CD4-positive, alpha-beta T cell treated with Interleukin-2 at 100 ng/mL for 4 hours (primary cell): Measurements from ENCODE around the gene EPHB2.

Source experiments
- DNase-seq: peaks from one replicate; pipeline ENCODE4 v3.0.0-alpha.2; 2020; ENCODE audit warnings: low spot score

The EPHB2 gene

GRCh38 chr1:22780696-22781095 lies 70.1 kb downstream of the EPHB2 start:
- DNase-seq, result no peak

GRCh38 chr1:22781483-22781882 lies 70.8 kb downstream of the EPHB2 start:
- no peak for DNase-seq

- DNase-seq, result no peak
Observed at GRCh38 chr1:22782406-22782805, 71.8 kb downstream of the EPHB2 start.

- no peak for DNase-seq
Observed at GRCh38 chr1:22784317-22784716, 73.7 kb downstream of the EPHB2 start.

- DNase-seq, result no peak
Observed at GRCh38 chr1:22784737-22785136, 74.1 kb downstream of the EPHB2 start.

GRCh38 chr1:22786101-22786500 lies 75.5 kb downstream of the EPHB2 start:
- no peak for DNase-seq

- no peak for DNase-seq
Observed at GRCh38 chr1:22786719-22787489, 76.3 kb downstream of the EPHB2 start.

- no peak for DNase-seq
Observed at GRCh38 chr1:22787636-22788035, 77.0 kb downstream of the EPHB2 start.

- no peak for DNase-seq
Observed at GRCh38 chr1:22788254-22788661, 77.6 kb downstream of the EPHB2 start.

- no peak for DNase-seq
Observed at GRCh38 chr1:22789356-22789994, 78.8 kb downstream of the EPHB2 start.

- DNase-seq, result no peak
Observed at GRCh38 chr1:22790232-22791008, 79.8 kb downstream of the EPHB2 start.

- no peak for DNase-seq
Observed at GRCh38 chr1:22791831-22792347, 81.2 kb downstream of the EPHB2 start.

- DNase-seq, result no peak
Observed at GRCh38 chr1:22792396-22793160, 81.9 kb downstream of the EPHB2 start.

GRCh38 chr1:22793647-22794046 lies 83.0 kb downstream of the EPHB2 start:
- no peak for DNase-seq

- DNase-seq, result no peak
Observed at GRCh38 chr1:22794647-22795365, 84.2 kb downstream of the EPHB2 start.

GRCh38 chr1:22795366-22795714 lies 84.7 kb downstream of the EPHB2 start:
- no peak for DNase-seq

- no peak for DNase-seq
Observed at GRCh38 chr1:22796642-22797041, 86.0 kb downstream of the EPHB2 start.

GRCh38 chr1:22798083-22798482 lies 87.4 kb downstream of the EPHB2 start:
- DNase-seq, result no peak

- no peak for DNase-seq
Observed at GRCh38 chr1:22799971-22800370, 89.3 kb downstream of the EPHB2 start.

GRCh38 chr1:22800629-22801028 lies 90.0 kb downstream of the EPHB2 start:
- DNase-seq, result no peak

- no peak for DNase-seq
Observed at GRCh38 chr1:22801347-22801746, 90.7 kb downstream of the EPHB2 start.
